ENCODE measurements around the gene CERS2.

CERS2 gene

GRCh38 chr1:150974580-150975478 is at the start of gene CERS2:
Gene CERS2, minus strand, starts transcription at chr1:150974835. Its CDS starts 5,745 bp downstream, at chr1:150969090.
- FAIRE-seq (no peak), DNase-seq (ENCODE audit: low spot score) (peak; percentile 88)

- FAIRE-seq, result no peak
Measured at GRCh38 chr1:151013518-151013917, 38.9 kb upstream of the CERS2 start.

GRCh38 chr1:151012684-151013471 is 38.2 kb upstream of the CERS2 start:
- FAIRE-seq (no peak), DNase-seq (ENCODE audit: low spot score) (no peak)

More at GRCh38 chr1:151013518-151013917, 38.9 kb upstream of the CERS2 start:
- DNase-seq (ENCODE audit: low spot score), result no peak

- DNase-seq (ENCODE audit: low spot score) (no peak), FAIRE-seq (no peak)
Measured at GRCh38 chr1:151011154-151011850, 36.7 kb upstream of the CERS2 start.

GRCh38 chr1:151010346-151010726 is 35.7 kb upstream of the CERS2 start:
- FAIRE-seq (no peak), DNase-seq (ENCODE audit: low spot score) (no peak)

- no peak for FAIRE-seq
- DNase-seq (ENCODE audit: low spot score), result no peak
Measured at GRCh38 chr1:151009674-151010345, 35.2 kb upstream of the CERS2 start.

- FAIRE-seq, result no peak
Measured at GRCh38 chr1:151009206-151009587, 34.6 kb upstream of the CERS2 start.

GRCh38 chr1:151008244-151009205 is 33.9 kb upstream of the CERS2 start, which contains the start of gene PRUNE1:
Gene PRUNE1, plus strand, starts transcription at chr1:151008449. Its CDS starts 184 bp downstream, at chr1:151008633.
- DNase-seq (ENCODE audit: low spot score) (peak; percentile 99), FAIRE-seq (no peak)

More at GRCh38 chr1:151009206-151009587, 34.6 kb upstream of the CERS2 start:
- no peak for DNase-seq (ENCODE audit: low spot score)

- no peak for FAIRE-seq
- DNase-seq (ENCODE audit: low spot score), result no peak
Measured at GRCh38 chr1:151007853-151008243, 33.2 kb upstream of the CERS2 start.

- no peak for FAIRE-seq
- DNase-seq (ENCODE audit: low spot score), result peak; percentile 86
Measured at GRCh38 chr1:151006327-151007052, 31.9 kb upstream of the CERS2 start, which contains the start of gene MINDY1. Gene MINDY1, minus strand, starts transcription at chr1:151006902. Its CDS starts 4,285 bp downstream, at chr1:151002617.

- FAIRE-seq, result no peak
Measured at GRCh38 chr1:151005729-151006319, 31.2 kb upstream of the CERS2 start.

GRCh38 chr1:151003180-151003579 is 28.5 kb upstream of the CERS2 start:
- no peak for FAIRE-seq
- no peak for DNase-seq (ENCODE audit: low spot score)

More at GRCh38 chr1:151005729-151006319, 31.2 kb upstream of the CERS2 start:
- no peak for DNase-seq (ENCODE audit: low spot score)

GRCh38 chr1:151002611-151003010 is 28.0 kb upstream of the CERS2 start:
- no peak for FAIRE-seq

GRCh38 chr1:151002051-151002450 is 27.4 kb upstream of the CERS2 start:
- DNase-seq (ENCODE audit: low spot score) (no peak), FAIRE-seq (no peak)

More at GRCh38 chr1:151002611-151003010, 28.0 kb upstream of the CERS2 start:
- DNase-seq (ENCODE audit: low spot score), result no peak

GRCh38 chr1:151001602-151002001 is 27.0 kb upstream of the CERS2 start:
- FAIRE-seq, result no peak
- peak; percentile 37 for DNase-seq (ENCODE audit: low spot score)

GRCh38 chr1:151000408-151000807 is 25.8 kb upstream of the CERS2 start:
- DNase-seq (ENCODE audit: low spot score) (no peak), FAIRE-seq (no peak)

GRCh38 chr1:150999926-151000325 is 25.3 kb upstream of the CERS2 start:
- FAIRE-seq, result no peak

GRCh38 chr1:150999051-150999674 is 24.5 kb upstream of the CERS2 start:
- DNase-seq (ENCODE audit: low spot score), result peak; percentile 64
- no peak for FAIRE-seq

More at GRCh38 chr1:150999926-151000325, 25.3 kb upstream of the CERS2 start:
- no peak for DNase-seq (ENCODE audit: low spot score)

Data from urothelium cell line (cell line).